DND-41 (cell line): ENCODE results near the gene SLC16A13.

ENCODE experiments used
- ATAC-seq: fragments of 200-7000 bp; cut with Tn5 transposase; 3 replicates; pipeline ENCODE4 v1.9.1; 2021; ENCODE audit warnings: low read depth; ENCODE audit not compliant: insufficient read depth
- DNase-seq: peaks from one replicate; pipeline ENCODE4 v3.0.0-alpha.2; 2020
- H2AFZ ChIP-seq: 2 replicates; pipeline ENCODE4 v1.6.0; 2012; ENCODE audit warnings: low read depth, low read length
- H3K27ac ChIP-seq: 2 replicates; pipeline ENCODE4 v1.5.1; 2012; ENCODE audit warnings: low read length, inconsistent platforms
- H3K27me3 ChIP-seq: fragments of 200-600 bp; sonication (generic); 2 replicates; pipeline ENCODE4 v1.6.0; 2012; ENCODE audit warnings: low read length, mild to moderate bottlenecking, inconsistent platforms; ENCODE audit not compliant: insufficient read depth, poor library complexity
- H3K36me3 ChIP-seq: 2 replicates; pipeline ENCODE4 v1.5.1; 2012; ENCODE audit warnings: low read length, inconsistent platforms; ENCODE audit not compliant: insufficient read depth
- H3K4me1 ChIP-seq: 2 replicates; pipeline ENCODE4 v1.5.1; 2012; ENCODE audit warnings: mild to moderate bottlenecking, low read length; ENCODE audit not compliant: insufficient read depth
- H3K4me2 ChIP-seq: 2 replicates; pipeline ENCODE4 v1.6.0; 2012; ENCODE audit warnings: mild to moderate bottlenecking, moderate library complexity, low read length, inconsistent platforms; ENCODE audit not compliant: insufficient read depth
- H3K4me3 ChIP-seq, 2 experiments: fragments of 200-600 bp in 1 of 2; shearing (Covaris generic) in 1 of 2; 2 replicates each; pipeline ENCODE4 v1.5.1; 2012 to 2016; ENCODE audit warnings: inconsistent platforms in 2 of 2, low read length in 2 of 2, mild to moderate bottlenecking in 2 of 2, low read depth in 1 of 2, moderate library complexity in 1 of 2
- H3K79me2 ChIP-seq: 2 replicates; pipeline ENCODE4 v1.6.0; 2012; ENCODE audit warnings: low read length, inconsistent platforms; ENCODE audit not compliant: insufficient read depth
- H3K9ac ChIP-seq: 2 replicates; pipeline ENCODE4 v1.6.0; 2012; ENCODE audit warnings: low read depth, mild to moderate bottlenecking, inconsistent platforms, low read length, moderate library complexity
- H3K9me3 ChIP-seq: 2 replicates; pipeline ENCODE4 v1.5.1; 2012; ENCODE audit warnings: low read length, moderate library complexity, mild to moderate bottlenecking, inconsistent platforms; ENCODE audit not compliant: insufficient read depth, severe bottlenecking
- H4K20me1 ChIP-seq: 2 replicates; pipeline ENCODE4 v1.6.0; 2012; ENCODE audit warnings: low read length; ENCODE audit not compliant: insufficient read depth
- CTCF ChIP-seq: IDR thresholded peaks from 2 replicates; pipeline ENCODE4 v1.5.1; 2012; ENCODE audit warnings: borderline replicate concordance, low read length, moderate library complexity, mild to moderate bottlenecking; ENCODE audit not compliant: poor library complexity, severe bottlenecking; ENCODE audit errors: extremely low read depth
- EZH2 ChIP-seq: IDR thresholded peaks from 3 replicates; pipeline ENCODE4 v1.6.1; 2012; ENCODE audit warnings: borderline replicate concordance, low read depth, mild to moderate bottlenecking, moderate library complexity, low read length, inconsistent platforms; ENCODE audit not compliant: severe bottlenecking

Gene SLC16A13

DNA sequence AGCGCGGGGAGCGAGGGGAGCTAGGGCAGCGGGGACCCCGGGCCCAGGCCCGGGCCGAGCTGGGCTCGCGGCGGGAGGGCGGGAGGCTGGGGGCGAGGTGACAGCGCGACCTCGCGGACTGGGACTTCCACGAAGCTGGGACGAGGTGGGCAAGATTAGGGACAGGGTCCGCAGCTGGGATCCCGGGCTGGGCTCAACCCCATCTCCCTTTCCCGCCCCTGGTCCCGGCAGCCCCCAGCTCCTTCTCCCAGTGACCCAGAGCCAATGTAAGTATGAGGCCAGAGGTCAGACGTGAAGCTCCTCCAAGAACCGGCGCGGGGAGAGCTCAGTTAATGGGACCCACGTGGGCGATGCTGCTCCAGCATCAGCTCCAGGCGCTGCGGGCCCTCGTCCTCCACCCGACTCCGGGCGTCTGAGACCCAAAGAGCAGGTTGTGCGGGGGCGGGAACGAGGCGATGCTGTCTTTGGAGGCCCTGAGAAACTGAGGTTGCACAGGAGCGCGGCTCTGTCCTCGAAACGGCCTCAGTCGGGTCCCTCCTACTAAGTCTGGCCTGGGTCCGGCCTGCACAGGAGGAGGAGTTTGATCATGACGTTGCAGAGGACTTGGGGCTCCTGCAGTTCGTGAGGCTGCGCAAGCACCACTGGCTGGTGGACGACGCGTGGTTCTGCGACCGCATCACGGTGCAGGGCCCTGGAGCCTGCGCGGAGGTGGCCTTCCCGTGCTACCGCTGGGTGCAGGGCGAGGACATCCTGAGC, 39.4 kb upstream of the SLC16A13 start:
- no peak overlapping the region for H3K4me2 ChIP-seq

GRCh38 chr17:6997171-6997570, 38.6 kb upstream of the SLC16A13 start:
- Histone ChIP-seq H3K9ac (no peak overlapping the region), H4K20me1 (0 out of 2 replicates have a peak, but pooled peaks cover 2% of the 10 kb centered on the region), H3K27ac (no peak overlapping the region), H3K4me2 (no peak overlapping the region), H2AFZ (no peak overlapping the region), H3K4me3 (no peak overlapping the region), H3K79me2 (no peaks in the 10 kb centered on the region), H3K4me1 (no peaks in the 10 kb centered on the region), H3K36me3 (peaks cover 47% of the 10 kb centered on the region), H3K27me3 (no peaks in the 10 kb centered on the region), H3K9me3 (no peaks in the 10 kb centered on the region)
- no peak for ATAC-seq
- no peak for TF ChIP-seq CTCF
- TF ChIP-seq EZH2 = no peak
- no peak for DNase-seq

More for the DNA sequence above, 39.4 kb upstream of the SLC16A13 start:
- DNase-seq (no peak), ATAC-seq (no peak)
- Histone ChIP-seq H3K36me3 (peaks cover 40% of the 10 kb centered on the region), H3K27ac (no peak overlapping the region), H3K79me2 (no peaks in the 10 kb centered on the region), H3K9ac (no peak overlapping the region), H3K9me3 (no peaks in the 10 kb centered on the region), H3K4me3 (no peak overlapping the region), H2AFZ (no peak overlapping the region), H3K27me3 (no peaks in the 10 kb centered on the region), H4K20me1 (0 out of 2 replicates have a peak, but pooled peaks cover 2% of the 10 kb centered on the region), H3K4me1 (no peaks in the 10 kb centered on the region)
- no peak for TF ChIP-seq EZH2
- TF ChIP-seq CTCF = no peak

DNA sequence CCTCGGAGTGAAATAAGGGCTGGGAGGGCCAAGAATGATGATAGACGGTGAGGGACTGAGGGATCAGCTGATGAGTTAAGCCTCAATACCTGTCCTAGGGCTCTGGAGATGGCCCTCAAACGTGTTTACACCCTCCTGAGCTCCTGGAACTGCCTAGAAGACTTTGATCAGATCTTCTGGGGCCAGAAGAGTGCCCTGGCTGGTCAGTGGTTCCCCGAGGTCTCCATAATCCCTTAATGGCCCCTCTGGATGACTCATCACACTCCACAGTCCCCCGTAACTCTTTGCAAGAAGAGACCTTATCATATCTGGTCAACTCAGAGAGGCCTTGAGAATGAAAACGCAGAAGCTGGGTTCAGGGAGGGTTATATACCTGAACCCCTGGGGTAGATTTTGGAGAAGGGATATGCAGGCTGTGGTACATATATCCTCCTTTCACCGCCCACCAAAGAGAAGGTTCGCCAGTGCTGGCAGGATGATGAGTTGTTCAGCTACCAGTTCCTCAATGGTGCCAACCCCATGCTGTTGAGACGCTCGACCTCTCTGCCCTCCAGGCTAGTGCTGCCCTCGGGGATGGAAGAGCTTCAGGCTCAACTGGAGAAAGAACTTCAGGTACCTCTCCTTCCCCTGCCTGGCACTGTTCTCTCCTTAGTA, 36.8 kb upstream of the SLC16A13 start:
- Histone ChIP-seq H3K4me3 (no peak overlapping the region), H2AFZ (no peak overlapping the region), H3K4me1 (no peaks in the 10 kb centered on the region), H3K27me3 (no peaks in the 10 kb centered on the region), H3K4me2 (no peak overlapping the region), H3K79me2 (0 out of 2 replicates have a peak, but pooled peaks cover 3% of the 10 kb centered on the region), H3K27ac (no peak overlapping the region), H3K36me3 (peaks cover 61% of the 10 kb centered on the region), H3K9me3 (no peaks in the 10 kb centered on the region), H4K20me1 (0 out of 2 replicates have a peak, but pooled peaks cover 2% of the 10 kb centered on the region), H3K9ac (no peak overlapping the region)
- no peak for TF ChIP-seq CTCF
- TF ChIP-seq EZH2 = no peak
- no peak for DNase-seq
- no peak for ATAC-seq
